GM18505 (cell line): ENCODE results near the gene LPP.

Experiments used
- ATAC-seq: cut with Tn5 transposase; IDR thresholded peaks from one replicate; pipeline ENCODE4 v1.9.1; 2021; ENCODE audit not compliant: unreplicated experiment
- POLR2A ChIP-seq: IDR thresholded peaks from 4 replicates; pipeline ENCODE4 v1.6.1; 2011; ENCODE audit warnings: borderline replicate concordance; ENCODE audit not compliant: insufficient read depth, insufficient read length; ENCODE audit errors: extremely low read depth

Gene LPP

DNA sequence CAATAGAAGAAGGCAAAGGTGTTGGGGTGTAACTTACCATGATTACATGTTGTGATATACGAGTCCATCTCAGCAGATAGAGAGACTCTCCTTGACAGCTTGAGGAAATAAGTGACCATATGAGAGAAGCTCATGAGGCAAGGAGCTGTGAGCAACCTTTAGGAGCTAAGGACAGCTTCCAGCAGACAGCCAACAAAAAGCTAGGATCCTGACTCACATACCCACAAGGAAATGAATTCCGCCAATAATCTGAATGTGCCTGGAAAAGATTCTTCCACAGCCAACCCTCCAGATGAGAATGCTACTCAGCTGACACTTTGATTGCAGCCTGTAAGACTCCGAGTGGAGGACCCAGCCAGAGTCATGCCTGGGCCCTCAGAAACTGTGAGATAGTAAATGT lies 678.2 kb downstream of the LPP start:
- no peak for ATAC-seq
- TF ChIP-seq POLR2A = no peak

DNA sequence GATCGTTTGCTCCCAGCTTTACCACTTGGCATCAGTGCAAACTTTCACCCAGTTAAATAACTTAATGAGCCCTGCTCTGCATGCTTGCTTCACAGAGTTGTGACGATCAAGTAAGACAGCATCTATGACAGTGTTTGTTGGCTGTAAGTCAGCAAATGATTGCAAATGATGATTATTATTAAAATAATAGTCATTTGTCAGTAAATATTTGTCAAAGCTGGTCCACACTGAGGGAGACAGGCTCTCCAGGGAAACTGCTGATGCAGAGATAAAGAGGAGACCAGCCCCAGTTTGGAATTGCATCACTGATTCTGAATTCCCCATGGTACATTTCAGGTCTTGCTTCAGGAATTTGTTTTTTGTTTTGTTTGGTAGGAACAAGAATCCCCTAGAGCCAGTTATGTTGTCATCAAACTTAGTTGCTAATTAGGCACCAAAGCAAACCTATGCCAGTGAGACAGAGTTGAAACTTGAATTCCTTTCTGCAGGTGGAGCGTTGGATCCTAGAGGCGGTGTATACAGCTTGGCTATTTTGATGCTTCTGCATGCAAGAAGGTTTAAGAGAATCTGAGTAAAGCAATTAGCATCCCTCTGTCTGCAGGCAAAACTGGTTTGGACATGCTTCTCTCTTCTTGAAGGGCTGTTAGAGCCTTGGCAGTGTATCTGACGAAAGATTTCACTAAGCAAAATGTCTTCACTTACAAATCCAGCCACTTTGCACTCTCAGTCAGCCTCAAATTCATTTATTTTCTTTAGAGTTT lies 679.2 kb downstream of the LPP start:
- ATAC-seq = no peak
- no peak for TF ChIP-seq POLR2A

- ATAC-seq = no peak
Measured at GRCh38 chr3:188834349-188834748, 680.4 kb downstream of the LPP start.

DNA sequence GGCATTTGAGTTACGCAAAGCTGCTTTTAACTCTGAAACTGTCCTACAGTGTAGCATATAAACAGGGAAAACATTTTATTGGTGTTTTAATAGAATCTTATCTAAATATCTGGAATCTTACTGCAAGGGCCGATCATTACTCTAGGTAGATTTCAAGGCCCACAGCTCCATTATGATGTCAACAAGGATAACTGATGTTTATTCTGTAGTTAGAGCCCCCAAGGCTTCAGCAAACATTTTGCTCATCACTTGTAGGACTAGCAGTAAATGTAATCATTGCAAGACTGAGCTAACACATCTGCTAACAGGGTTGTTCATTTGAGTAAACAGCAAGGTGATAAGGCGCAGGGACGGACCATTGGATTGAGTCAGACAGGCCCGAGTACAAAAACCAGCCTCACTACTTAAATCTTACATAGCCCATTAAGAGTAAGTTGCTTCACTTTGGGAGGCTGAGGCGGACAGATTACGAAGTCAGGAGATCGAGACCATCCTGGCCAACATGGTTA lies 685.3 kb downstream of the LPP start:
- no peak for ATAC-seq
- no peak for TF ChIP-seq POLR2A

More at GRCh38 chr3:188834349-188834748, 680.4 kb downstream of the LPP start:
- TF ChIP-seq POLR2A = no peak

DNA sequence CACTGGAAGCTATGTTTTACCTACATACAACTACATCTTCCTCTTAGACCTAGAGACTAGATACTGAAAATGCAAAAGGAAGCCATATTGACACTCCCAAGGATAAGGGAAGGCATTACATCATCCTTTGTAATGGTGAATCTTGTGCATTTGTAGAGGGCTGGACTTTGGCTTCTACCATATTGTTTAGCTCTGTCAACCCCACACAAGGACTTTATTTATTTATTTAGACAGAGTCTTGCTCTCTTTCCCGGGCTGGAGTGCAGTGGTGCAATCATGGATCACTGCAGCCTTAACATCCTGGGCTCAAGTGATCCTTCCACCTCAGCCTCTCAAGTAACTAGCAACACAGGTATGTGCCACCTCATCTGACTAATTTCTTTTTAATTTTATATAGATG lies 686.3 kb downstream of the LPP start:
- no peak for TF ChIP-seq POLR2A
- ATAC-seq = no peak

DNA sequence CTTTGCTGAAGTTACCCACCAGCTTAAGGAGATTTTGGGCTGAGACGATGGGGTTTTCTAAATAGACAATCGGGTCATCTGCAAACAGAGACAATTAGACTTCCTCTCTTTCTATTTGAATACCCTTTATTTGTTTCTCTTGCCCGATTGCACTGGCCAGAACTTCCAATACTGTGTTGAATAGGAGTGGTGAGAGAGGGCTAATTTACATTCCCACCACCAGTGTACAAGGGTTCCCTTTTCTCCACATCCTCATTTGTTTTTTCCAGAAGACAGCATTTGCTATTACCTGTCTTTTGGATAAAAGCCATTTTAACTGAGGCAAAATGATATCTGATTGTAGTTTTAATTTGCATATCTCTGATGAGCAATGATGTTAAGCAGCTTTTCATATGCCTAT lies 687.9 kb downstream of the LPP start:
- TF ChIP-seq POLR2A = no peak
- ATAC-seq = no peak

GRCh38 chr3:188842639-188843038 lies 688.7 kb downstream of the LPP start:
- no peak for ATAC-seq

DNA sequence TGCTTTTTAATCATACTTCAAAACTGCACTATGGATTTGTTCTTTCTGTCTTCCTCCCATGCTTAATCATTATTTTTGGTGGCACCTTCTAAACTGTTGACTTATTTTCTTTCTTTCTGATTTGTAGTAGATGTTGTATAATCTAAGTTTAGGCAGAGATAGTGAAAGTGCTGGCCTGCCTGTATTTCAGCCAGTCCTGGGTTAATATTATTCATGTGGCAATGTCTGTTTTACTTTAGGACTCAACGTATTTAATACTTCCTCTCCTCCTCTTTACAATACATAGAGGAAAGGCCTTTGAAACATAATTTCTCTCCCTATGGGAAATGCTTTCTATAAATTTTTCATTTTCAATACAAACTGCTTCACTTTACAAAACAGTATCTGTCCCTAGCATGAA lies 690.1 kb downstream of the LPP start:
- no peak for TF ChIP-seq POLR2A
- ATAC-seq = no peak

More at GRCh38 chr3:188842639-188843038, 688.7 kb downstream of the LPP start:
- no peak for TF ChIP-seq POLR2A

GRCh38 chr3:188845514-188845913 lies 691.6 kb downstream of the LPP start:
- no peak for TF ChIP-seq POLR2A
- ATAC-seq = no peak

- no peak for ATAC-seq
- TF ChIP-seq POLR2A = no peak
Measured at GRCh38 chr3:188848947-188849346, 695.0 kb downstream of the LPP start.

DNA sequence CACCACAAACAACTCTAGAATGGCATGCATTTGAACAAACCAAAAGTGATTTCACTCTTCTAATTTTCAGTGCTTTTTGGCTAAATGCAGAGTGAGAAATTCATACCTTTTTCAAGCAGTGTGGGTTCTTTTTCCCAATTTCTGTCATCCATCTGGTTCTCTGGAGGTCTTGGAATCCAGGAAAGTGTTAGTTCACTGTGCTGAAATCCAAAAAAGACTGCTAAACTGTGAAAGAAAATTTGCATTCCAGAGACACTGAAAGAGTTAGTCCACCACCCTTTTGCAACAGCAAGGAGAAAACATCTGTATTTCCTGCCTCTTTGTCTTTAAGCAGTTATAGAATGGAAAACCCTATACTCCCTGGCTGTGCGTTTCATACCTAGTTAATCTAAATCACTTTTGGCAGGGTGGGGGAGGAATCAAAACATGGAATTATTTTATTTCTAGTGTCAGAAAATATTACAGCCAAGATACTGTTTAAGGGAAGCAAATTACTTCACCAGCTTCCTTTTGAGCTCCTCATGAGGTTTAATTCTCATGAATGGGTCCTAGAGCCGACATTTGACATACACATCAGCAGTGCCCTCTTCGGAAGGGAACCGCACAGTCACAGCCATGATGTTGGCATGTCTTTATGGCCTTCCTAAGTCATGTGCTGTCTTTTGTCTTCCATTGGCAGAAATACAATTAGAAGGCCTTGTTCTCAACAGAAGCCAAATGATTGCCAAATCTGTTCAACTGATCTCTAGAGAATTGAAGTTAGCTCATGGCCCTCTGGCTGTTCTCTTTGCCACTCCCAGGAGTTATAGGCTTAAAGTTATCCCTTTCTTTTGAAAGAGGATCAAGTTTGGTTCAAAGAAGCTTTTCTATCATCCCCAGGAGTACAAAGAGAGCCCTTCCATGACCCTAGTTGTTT lies 700.2 kb downstream of the LPP start:
- no peak for TF ChIP-seq POLR2A
- no peak for ATAC-seq

- ATAC-seq = no peak
- TF ChIP-seq POLR2A = no peak
Measured at GRCh38 chr3:188854772-188855149, 700.8 kb downstream of the LPP start.

DNA sequence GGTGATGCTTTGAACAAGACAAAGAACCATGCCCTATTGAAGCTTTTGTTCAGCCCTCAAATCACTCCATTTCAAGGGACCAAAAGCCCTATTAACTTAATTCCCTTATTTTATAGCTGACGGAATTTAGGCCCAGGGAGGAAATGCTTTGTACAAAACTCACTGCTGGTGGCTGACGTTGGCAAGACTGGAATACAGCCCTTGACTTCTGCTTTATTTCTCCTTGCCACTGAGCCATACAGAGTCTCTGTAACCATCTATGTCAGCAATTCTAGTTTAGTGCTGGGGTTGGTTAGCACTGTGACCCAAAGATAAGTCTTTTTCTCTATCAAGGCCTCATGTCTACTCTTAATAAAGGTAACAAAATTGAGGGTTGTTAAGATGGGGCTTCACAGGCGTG lies 701.7 kb downstream of the LPP start:
- no peak for ATAC-seq
- TF ChIP-seq POLR2A = no peak
